ENCODE results near the gene HEATR5B.

GRCh38 chr2:36965751-36966369 is 118.3 kb downstream of the HEATR5B start:
- no peak for TF ChIP-seq PML (IDR thresholded peaks at IDR 0.05; ENCODE audit: low read length)
- no peak for TF ChIP-seq CTCF (IDR thresholded peaks at IDR 0.05 in 2 of 3, conservative IDR thresholded peaks at IDR 0.05 in 1 of 3; ENCODE audit: control insufficient read depth in 2 of 3, extremely low read depth in 1 of 3, insufficient read depth in 1 of 3, low read depth in 3 of 3, low read length in 3 of 3)
- TF ChIP-seq YY1 (IDR thresholded peaks at IDR 0.05; ENCODE audit: low read depth, low read length) = no peak
- TF ChIP-seq POLR2A (IDR thresholded peaks at IDR 0.05; ENCODE audit: low read depth, low read length) = no peak
- no peak for TF ChIP-seq ETV6 (conservative IDR thresholded peaks at IDR 0.05 in 1 of 2, IDR thresholded peaks at IDR 0.05 in 1 of 2; ENCODE audit: borderline replicate concordance in 1 of 2, low read depth in 1 of 2)
- no peak for TF ChIP-seq ATF3 (IDR thresholded peaks at IDR 0.05; ENCODE audit: borderline replicate concordance, extremely low read depth, low read depth, low read length)
- no peak for TF ChIP-seq POLR2AphosphoS5 (IDR thresholded peaks at IDR 0.05; ENCODE audit: low read length)

All from GM12878 (cell line).